Endothelial cell of umbilical vein (primary cell): ENCODE data around the gene B3GAT1. TPM values are rescaled to one million over a fixed set of nuclear protein-coding genes. Genes with fewer than 3 reads are reported as not detected.

Source experiments
- BruUV-seq: library from RNA; stranded (reverse); fragments of 400-500 nt; replicated peaks from 2 replicates; lab custom pipeline; 2021; lab: Mats Ljungman, UMichigan
- CTCF ChIA-PET: fragments of 300-600, 350-600 bp; sonication (Branson Sonifier 250); formaldehyde crosslinking; loops from one replicate; lab custom pipeline; 2021; ENCODE audit warnings: antibody characterized with exemption, inconsistent platforms; lab: Charles Lee
- POLR2A ChIA-PET: fragments of 300-600, 350-600 bp; sonication (Branson Sonifier 250); formaldehyde crosslinking; loops from one replicate; lab custom pipeline; 2021; ENCODE audit warnings: antibody characterized with exemption, inconsistent platforms; lab: Charles Lee
- DNase-seq: peaks from one replicate; pipeline ENCODE4 v3.0.0-alpha.2; 2011; ENCODE audit warnings: low read depth, low spot score
- FAIRE-seq: peaks from 2 replicates; lab custom pipeline; 2011; peaks lifted over from hg19 to GRCh38; lab: Jason Lieb, UNC
- H2AFZ ChIP-seq: 2 replicates; pipeline ENCODE4 v1.6.0; 2012; ENCODE audit warnings: low read depth, low read length, control low read depth, inconsistent platforms
- H3K27ac ChIP-seq: 2 replicates; pipeline ENCODE4 v1.5.1; 2011; ENCODE audit warnings: low read depth, mild to moderate bottlenecking, control low read depth, low read length, moderate library complexity; ENCODE audit not compliant: insufficient read depth
- H3K27me3 ChIP-seq, 2 experiments: 2 replicates each; pipeline versions ENCODE4 v1.6.0 to v1.6.1; 2011; ENCODE audit warnings: low read length in 2 of 2, mixed read lengths in 1 of 2; ENCODE audit not compliant: control insufficient read depth in 2 of 2, insufficient read depth in 2 of 2
- H3K36me3 ChIP-seq, 2 experiments: 2 replicates in 1 of 2; 3 replicates in 1 of 2; pipeline ENCODE4 v1.5.1; 2011; ENCODE audit warnings: low read length in 2 of 2, mild to moderate bottlenecking in 1 of 2, moderate library complexity in 1 of 2; ENCODE audit not compliant: control insufficient read depth in 2 of 2, insufficient read depth in 2 of 2; ENCODE audit errors: extremely low read depth in 1 of 2
- H3K4me1 ChIP-seq: 3 replicates; pipeline ENCODE4 v1.5.1; 2011; ENCODE audit warnings: mild to moderate bottlenecking, low read length; ENCODE audit not compliant: control insufficient read depth, insufficient read depth; ENCODE audit errors: extremely low read depth
- H3K4me2 ChIP-seq: 2 replicates; pipeline ENCODE4 v1.6.1; 2011; ENCODE audit warnings: low read length, control low read depth, mixed read lengths; ENCODE audit not compliant: insufficient read depth
- H3K4me3 ChIP-seq, 3 experiments: fragments of 200-600 bp in 1 of 3; sonication (generic), shearing (Covaris generic) in 1 of 3; replicated peaks in 1 of 3; 2 replicates each; pipeline ENCODE4 v1.5.1; 2011 to 2016; ENCODE audit warnings: control low read depth in 3 of 3, low read length in 3 of 3, mild to moderate bottlenecking in 2 of 3, inconsistent platforms in 1 of 3, low read depth in 1 of 3, moderate library complexity in 1 of 3; ENCODE audit not compliant: insufficient read depth in 1 of 3
- H3K79me2 ChIP-seq: 2 replicates; pipeline ENCODE4 v1.6.0; 2012; ENCODE audit warnings: low read length, inconsistent platforms; ENCODE audit not compliant: control insufficient read depth, insufficient read depth
- H3K9ac ChIP-seq: replicated peaks from 2 replicates; pipeline ENCODE3; 2011; ENCODE audit warnings: low read length, control low read depth; ENCODE audit not compliant: insufficient read depth; ENCODE audit errors: extremely low read depth
- H3K9me1 ChIP-seq: replicated peaks from 3 replicates; pipeline ENCODE4 v1.6.0; 2011; ENCODE audit warnings: mild to moderate bottlenecking, low read length; ENCODE audit not compliant: control insufficient read depth, insufficient read depth; ENCODE audit errors: extremely low read depth
- H3K9me3 ChIP-seq: replicated peaks from 2 replicates; pipeline ENCODE4 v1.5.1; 2012; ENCODE audit warnings: low read length, inconsistent platforms; ENCODE audit not compliant: control insufficient read depth, insufficient read depth
- H4K20me1 ChIP-seq: replicated peaks from 2 replicates; pipeline ENCODE3; 2011; ENCODE audit warnings: mild to moderate bottlenecking, low read length; ENCODE audit not compliant: control insufficient read depth, insufficient read depth; ENCODE audit errors: extremely low read depth
- CTCF ChIP-seq, 2 donors: IDR thresholded peaks; 1 replicate in 1 of 2; 2 replicates in 1 of 2; pipeline ENCODE4 v1.5.1; 2011; ENCODE audit warnings: low read length in 2 of 2, mild to moderate bottlenecking in 2 of 2, moderate library complexity in 2 of 2, control low read depth in 1 of 2, inconsistent platforms in 1 of 2, low read depth in 1 of 2; ENCODE audit not compliant: insufficient read depth in 1 of 2; ENCODE audit errors: extremely low read depth in 1 of 2
- EZH2 ChIP-seq: IDR thresholded peaks from 2 replicates; pipeline ENCODE4 v1.6.1; 2012; ENCODE audit warnings: borderline replicate concordance, low read depth, mild to moderate bottlenecking, moderate library complexity, low read length, inconsistent platforms; ENCODE audit not compliant: severe bottlenecking
- FOS ChIP-seq: IDR thresholded peaks from 2 replicates; pipeline ENCODE4 v1.6.1; 2011; ENCODE audit warnings: mild to moderate bottlenecking, low read length, moderate library complexity, borderline replicate concordance; ENCODE audit not compliant: insufficient read depth
- GATA2 ChIP-seq: IDR thresholded peaks from 2 replicates; pipeline ENCODE4 v1.7.0; 2011; ENCODE audit warnings: low read depth, mild to moderate bottlenecking, moderate library complexity, mixed read lengths, low read length; ENCODE audit not compliant: insufficient read length, insufficient read depth
- JUN ChIP-seq: IDR thresholded peaks from 2 replicates; pipeline ENCODE4 v1.6.1; 2011; ENCODE audit warnings: borderline replicate concordance, low read depth; ENCODE audit not compliant: insufficient read length, insufficient read depth
- MAX ChIP-seq: IDR thresholded peaks from 2 replicates; pipeline ENCODE4 v1.6.1; 2011; ENCODE audit not compliant: insufficient read depth, insufficient read length
- MYC ChIP-seq: IDR thresholded peaks from one replicate; pipeline ENCODE4 v1.6.1; 2011; ENCODE audit warnings: mild to moderate bottlenecking, low read depth, low read length
- POLR2A ChIP-seq: IDR thresholded peaks from 2 replicates; pipeline ENCODE4 v1.6.1; 2012; ENCODE audit warnings: low read depth, mild to moderate bottlenecking, control low read depth, low read length
- POLR2AphosphoS5 ChIP-seq: IDR thresholded peaks from 2 replicates; pipeline ENCODE4 v1.6.1; 2012; ENCODE audit warnings: low read depth, mild to moderate bottlenecking, control low read depth, low read length, moderate library complexity; ENCODE audit not compliant: insufficient read depth
- dilution Hi-C: fragments of 300-500 bp; cut with MboI; formaldehyde crosslinking; loops from one replicate; pipeline ENCODE4 v1.15.0; 2019; ENCODE audit warnings: low sequenced_read_pairs; ENCODE audit not compliant: extremely low pct_ligation_motif_present
- intact Hi-C: fragments of 100-400 bp; cut with micrococcal nuclease; formaldehyde crosslinking; loops from one replicate; pipeline ENCODE4 v1.10.0; 2022
- polyA plus RNA-seq, 4 experiments: library from polyadenylated mRNA; depleted of rRNA in 3 of 4; stranded (reverse) in 3 of 4; unstranded in 1 of 4; fragments of >200 nt; gene quantifications; 2 replicates each; pipeline versions ENCODE4 v1.2.1 to v1.2.3, GENCODE V29; 2011 to 2012; ENCODE audit warnings: missing spikeins in 1 of 4
- total RNA-seq: library from RNA; stranded (reverse); gene quantifications from 2 replicates; pipeline ENCODE4 v1.2.3, GENCODE V29; 2021

B3GAT1 gene
- total and polyA plus RNA-seq, 2 donors (not counting 3 experiments of a cell fraction or from before 2014, with no cell fraction given): 0.01 TPM; not detected in 1

- no peaks in the 10 kb centered on the region for H3K27me3 ChIP-seq
- H3K4me3 ChIP-seq: no peak overlapping the region
- POLR2A ChIA-PET: no interaction called here
- FAIRE-seq (no peak), DNase-seq (no peak)
- dilution Hi-C loops (no loop called here), intact Hi-C loops (no loop called here)
- H3K4me2 ChIP-seq: no peak overlapping the region
- no peak overlapping the region for H3K27ac ChIP-seq
- no peaks in the 10 kb centered on the region for H3K9me3 ChIP-seq
- no peak overlapping the region for H3K9ac ChIP-seq
- H4K20me1 ChIP-seq: no peaks in the 10 kb centered on the region
- CTCF ChIA-PET: no interaction called here
- no TSS peak for BruUV-seq
- no peaks in the 10 kb centered on the region for H3K36me3 ChIP-seq
- no peaks in the 10 kb centered on the region for H3K4me1 ChIP-seq
- H3K79me2 ChIP-seq: no peaks in the 10 kb centered on the region
- TF ChIP-seq CTCF (IDR thresholded peaks at IDR 0.05; ENCODE audit: extremely low read depth in 1 of 2, insufficient read depth in 1 of 2, low read depth in 1 of 2, low read length in 2 of 2): no peak
- TF ChIP-seq FOS: no peak
- TF ChIP-seq JUN: no peak
- no peak for TF ChIP-seq GATA2
- TF ChIP-seq POLR2AphosphoS5: no peak
- TF ChIP-seq POLR2A: no peak
- no peak for TF ChIP-seq MYC
- no peak for TF ChIP-seq MAX
- no peak for TF ChIP-seq EZH2
- H3K9me1 ChIP-seq: no peaks in the 10 kb centered on the region
- no peak overlapping the region for H2AFZ ChIP-seq
Observed at GRCh38 chr11:134352111-134352510, 59.9 kb downstream of the B3GAT1 start.
